WTC11 (cell line): Measurements from ENCODE around the gene GNL2. TPM values are rescaled to one million over a fixed set of nuclear protein-coding genes. Genes with fewer than 3 reads are reported as not detected.

Source experiments
- ATAC-seq: fragments of 200-7000 bp; cut with Tn5 transposase; 2 replicates; pipeline ENCODE4 v1.10.0; 2021; ENCODE audit warnings: mild to moderate bottlenecking, moderate library complexity
- CTCF ChIA-PET: fragments of 300-600 bp; sonication (Branson Sonifier 250); formaldehyde crosslinking; loops from one replicate; lab custom pipeline; 2021; ENCODE audit warnings: antibody characterized with exemption; lab: Charles Lee
- POLR2A ChIA-PET: fragments of 350-600 bp; sonication (Branson Sonifier 250); formaldehyde crosslinking; loops from one replicate; lab custom pipeline; 2021; ENCODE audit warnings: antibody characterized with exemption; lab: Charles Lee
- DNase-seq: peaks from one replicate; pipeline ENCODE4 v3.0.0; 2021; ENCODE audit warnings: low spot score
- H3K27ac Mint-ChIP-seq: 2 replicates; pipeline ENCODE4 v1.8.0; 2021; ENCODE audit warnings: mixed read lengths
- H3K27me3 Mint-ChIP-seq: 2 replicates; pipeline ENCODE4 v1.8.0; 2021; ENCODE audit warnings: low read depth, mild to moderate bottlenecking, moderate library complexity, mixed read lengths
- H3K36me3 Mint-ChIP-seq: 2 replicates; pipeline ENCODE4 v1.8.0; 2021; ENCODE audit warnings: mixed read lengths
- H3K4me1 Mint-ChIP-seq: 2 replicates; pipeline ENCODE4 v1.8.0; 2022; ENCODE audit warnings: mixed read lengths
- H3K4me3 Mint-ChIP-seq: 2 replicates; pipeline ENCODE4 v1.8.0; 2021; ENCODE audit warnings: mild to moderate bottlenecking, moderate library complexity, mixed read lengths
- H3K9me3 Mint-ChIP-seq: 2 replicates; pipeline ENCODE4 v1.8.0; 2021; ENCODE audit warnings: mixed read lengths
- AR ChIP-seq: fragments of 250-450 bp; sonication (Bioruptor Pico); IDR thresholded peaks from 2 replicates; pipeline ENCODE4 v1.9.0; 2021; ENCODE audit warnings: mild to moderate bottlenecking
- E2F4 ChIP-seq: sonication (generic); formaldehyde crosslinking; IDR thresholded peaks from 2 replicates; pipeline ENCODE4 v1.8.1; 2022; ENCODE audit warnings: low read depth, mild to moderate bottlenecking, moderate library complexity, missing genetic modification reagents, borderline replicate concordance
- HMGXB4 ChIP-seq: sonication (generic); formaldehyde crosslinking; IDR thresholded peaks from 2 replicates; pipeline ENCODE4 v1.8.1; 2023; ENCODE audit warnings: mild to moderate bottlenecking, moderate library complexity, missing genetic modification reagents
- MLX ChIP-seq: sonication (generic); formaldehyde crosslinking; IDR thresholded peaks from 2 replicates; pipeline ENCODE4 v1.8.1; 2023; ENCODE audit warnings: mild to moderate bottlenecking, missing genetic modification reagents, moderate library complexity
- TEAD4 ChIP-seq: sonication (generic); formaldehyde crosslinking; IDR thresholded peaks from 2 replicates; pipeline ENCODE4 v1.8.0; 2022; ENCODE audit warnings: mild to moderate bottlenecking, missing genetic modification reagents
- ZNF219 ChIP-seq: sonication (generic); formaldehyde crosslinking; IDR thresholded peaks from 2 replicates; pipeline ENCODE4 v1.8.0; 2023; ENCODE audit warnings: missing genetic modification reagents, mild to moderate bottlenecking, borderline replicate concordance
- total RNA-seq: library from RNA; stranded (reverse); gene quantifications from 3 replicates; pipeline ENCODE4 v1.2.3, GENCODE V29; 2021
- TF ChIP-seq, protein P1 (sequence below): sonication (generic); formaldehyde crosslinking; IDR thresholded peaks from 2 replicates; pipeline ENCODE4 v1.8.0; 2022; ENCODE audit warnings: missing genetic modification reagents
- TF ChIP-seq, protein P2 (sequence below): fragments of 250-450 bp; sonication (Bioruptor Pico); IDR thresholded peaks from 2 replicates; pipeline ENCODE4 v1.9.0; 2021; ENCODE audit warnings: moderate library complexity, mild to moderate bottlenecking, inconsistent platforms, borderline replicate concordance
- TF ChIP-seq, protein P3 (sequence below): fragments of 250-450 bp; sonication (Bioruptor Pico); IDR thresholded peaks from 2 replicates; pipeline ENCODE4 v1.9.0; 2021; ENCODE audit warnings: mild to moderate bottlenecking, borderline replicate concordance

GNL2 gene
- total RNA-seq, 1 experiment from 2014 or later = 92.8 TPM

- H3K27ac Mint-ChIP-seq = no peak overlapping the region
- CTCF ChIA-PET = interaction anchor here (1.6 to 3.1 kb wide), 3 partner anchors 13 to 121 kb away, joined by 5 to 11 read pairs (median 9); partner anchors contain the start of gene MEAF6
- H3K4me3 Mint-ChIP-seq = peak overlapping the region; percentile 69
- POLR2A ChIA-PET = no interaction called here
- H3K36me3 Mint-ChIP-seq = no peaks in the 10 kb centered on the region
- H3K27me3 Mint-ChIP-seq = no peaks in the 10 kb centered on the region; the same call in 1 of the 2 replicates
- DNase-seq = no peak
- peaks cover 11% of the 10 kb centered on the region for H3K4me1 Mint-ChIP-seq
- H3K9me3 Mint-ChIP-seq = no peaks in the 10 kb centered on the region
- no peak; the same call in 1 of the 2 replicates for ATAC-seq
- TF ChIP-seq, protein P1, sequence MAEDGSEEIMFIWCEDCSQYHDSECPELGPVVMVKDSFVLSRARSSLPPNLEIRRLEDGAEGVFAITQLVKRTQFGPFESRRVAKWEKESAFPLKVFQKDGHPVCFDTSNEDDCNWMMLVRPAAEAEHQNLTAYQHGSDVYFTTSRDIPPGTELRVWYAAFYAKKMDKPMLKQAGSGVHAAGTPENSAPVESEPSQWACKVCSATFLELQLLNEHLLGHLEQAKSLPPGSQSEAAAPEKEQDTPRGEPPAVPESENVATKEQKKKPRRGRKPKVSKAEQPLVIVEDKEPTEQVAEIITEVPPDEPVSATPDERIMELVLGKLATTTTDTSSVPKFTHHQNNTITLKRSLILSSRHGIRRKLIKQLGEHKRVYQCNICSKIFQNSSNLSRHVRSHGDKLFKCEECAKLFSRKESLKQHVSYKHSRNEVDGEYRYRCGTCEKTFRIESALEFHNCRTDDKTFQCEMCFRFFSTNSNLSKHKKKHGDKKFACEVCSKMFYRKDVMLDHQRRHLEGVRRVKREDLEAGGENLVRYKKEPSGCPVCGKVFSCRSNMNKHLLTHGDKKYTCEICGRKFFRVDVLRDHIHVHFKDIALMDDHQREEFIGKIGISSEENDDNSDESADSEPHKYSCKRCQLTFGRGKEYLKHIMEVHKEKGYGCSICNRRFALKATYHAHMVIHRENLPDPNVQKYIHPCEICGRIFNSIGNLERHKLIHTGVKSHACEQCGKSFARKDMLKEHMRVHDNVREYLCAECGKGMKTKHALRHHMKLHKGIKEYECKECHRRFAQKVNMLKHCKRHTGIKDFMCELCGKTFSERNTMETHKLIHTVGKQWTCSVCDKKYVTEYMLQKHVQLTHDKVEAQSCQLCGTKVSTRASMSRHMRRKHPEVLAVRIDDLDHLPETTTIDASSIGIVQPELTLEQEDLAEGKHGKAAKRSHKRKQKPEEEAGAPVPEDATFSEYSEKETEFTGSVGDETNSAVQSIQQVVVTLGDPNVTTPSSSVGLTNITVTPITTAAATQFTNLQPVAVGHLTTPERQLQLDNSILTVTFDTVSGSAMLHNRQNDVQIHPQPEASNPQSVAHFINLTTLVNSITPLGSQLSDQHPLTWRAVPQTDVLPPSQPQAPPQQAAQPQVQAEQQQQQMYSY (CRISPR knock-in tag) = peak; percentile 95; the same call in 1 of the 2 replicates
- TF ChIP-seq, protein P2, sequence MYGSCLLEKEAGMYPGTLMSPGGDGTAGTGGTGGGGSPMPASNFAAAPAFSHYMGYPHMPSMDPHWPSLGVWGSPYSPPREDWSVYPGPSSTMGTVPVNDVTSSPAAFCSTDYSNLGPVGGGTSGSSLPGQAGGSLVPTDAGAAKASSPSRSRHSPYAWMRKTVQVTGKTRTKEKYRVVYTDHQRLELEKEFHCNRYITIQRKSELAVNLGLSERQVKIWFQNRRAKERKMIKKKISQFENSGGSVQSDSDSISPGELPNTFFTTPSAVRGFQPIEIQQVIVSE (CRISPR knock-in tag) = no peak
- TF ChIP-seq TEAD4 = no peak
- no peak for TF ChIP-seq ZNF219 (CRISPR knock-in tag)
Observed at GRCh38 chr1:37634992-37635902, 39.5 kb upstream of the GNL2 start.

DNA sequence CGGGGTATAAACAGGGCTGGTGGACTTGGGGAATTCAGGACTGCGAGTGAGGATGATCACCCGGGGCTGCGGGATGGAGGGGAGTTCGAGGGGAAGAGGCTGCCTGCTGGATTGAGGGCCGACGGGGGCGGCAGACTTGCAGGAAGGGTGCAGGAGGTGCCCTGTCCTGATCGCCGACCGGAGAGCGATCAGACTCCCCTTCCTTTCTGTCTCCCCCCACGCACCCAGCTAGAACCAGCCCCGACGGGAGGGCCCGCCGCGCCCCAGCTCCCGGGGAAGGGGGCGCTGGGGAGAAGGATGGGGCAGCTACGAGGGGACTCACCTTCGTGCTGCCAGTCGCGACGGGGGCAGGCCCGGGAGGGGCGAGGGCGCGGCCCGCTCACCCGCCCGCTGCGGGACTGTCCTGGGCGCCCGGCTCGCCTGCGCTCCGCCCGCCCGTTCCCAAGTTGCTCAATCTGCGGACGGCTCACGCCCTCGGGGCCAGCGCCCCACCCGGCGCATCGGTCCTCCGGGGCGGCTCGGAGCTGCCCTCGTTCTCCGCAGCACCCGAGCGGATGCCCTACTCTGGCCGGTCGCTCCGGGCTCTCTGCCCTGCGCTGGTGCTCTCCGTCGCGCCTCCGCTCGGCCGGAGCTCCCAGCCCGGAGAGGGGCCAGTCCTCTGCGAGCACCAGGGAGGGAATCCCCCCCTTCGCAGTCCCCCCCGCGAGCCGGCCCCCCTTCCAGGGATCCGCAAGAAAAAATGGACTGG is 38.7 kb upstream of the GNL2 start, which contains the start of gene RSPO1:
Gene RSPO1, minus strand, starts transcription at position 649 of the 748 bp plus-strand sequence. CDS start 5,231 bp downstream, outside the sequence.
- peak; percentile 34 for DNase-seq
- peak; percentile 73; the same call in 1 of the 2 replicates for TF ChIP-seq HMGXB4
- no peak for TF ChIP-seq AR
- TF ChIP-seq MLX = no peak
- Mint-ChIP-seq H3K9me3 (no peaks in the 10 kb centered on the region), H3K4me3 (peak within 1 kb of the TSS; percentile 69), H3K27ac (no peak within 1 kb of the TSS), H3K27me3 (no peaks in the 10 kb centered on the region; the same call in 1 of the 2 replicates), H3K36me3 (no peaks in the 10 kb centered on the region), H3K4me1 (peaks cover 11% of the 10 kb centered on the region)
- ATAC-seq = peak; percentile 68
- CTCF ChIA-PET = interaction anchor here (1.6 to 3.1 kb wide), 3 partner anchors 12 to 120 kb away, joined by 5 to 11 read pairs (median 9); partner anchors contain the start of gene MEAF6
- POLR2A ChIA-PET = no interaction called here

GRCh38 chr1:37633938-37634243 is 38.2 kb upstream of the GNL2 start:
- ATAC-seq (no peak), DNase-seq (no peak)
- peaks cover 11% of the 10 kb centered on the region for H3K4me1 Mint-ChIP-seq
- TF ChIP-seq E2F4 (CRISPR knock-in tag) = 0 out of 2 replicates have a peak, but pooled peaks have one; percentile 34
- TF ChIP-seq, protein P3, sequence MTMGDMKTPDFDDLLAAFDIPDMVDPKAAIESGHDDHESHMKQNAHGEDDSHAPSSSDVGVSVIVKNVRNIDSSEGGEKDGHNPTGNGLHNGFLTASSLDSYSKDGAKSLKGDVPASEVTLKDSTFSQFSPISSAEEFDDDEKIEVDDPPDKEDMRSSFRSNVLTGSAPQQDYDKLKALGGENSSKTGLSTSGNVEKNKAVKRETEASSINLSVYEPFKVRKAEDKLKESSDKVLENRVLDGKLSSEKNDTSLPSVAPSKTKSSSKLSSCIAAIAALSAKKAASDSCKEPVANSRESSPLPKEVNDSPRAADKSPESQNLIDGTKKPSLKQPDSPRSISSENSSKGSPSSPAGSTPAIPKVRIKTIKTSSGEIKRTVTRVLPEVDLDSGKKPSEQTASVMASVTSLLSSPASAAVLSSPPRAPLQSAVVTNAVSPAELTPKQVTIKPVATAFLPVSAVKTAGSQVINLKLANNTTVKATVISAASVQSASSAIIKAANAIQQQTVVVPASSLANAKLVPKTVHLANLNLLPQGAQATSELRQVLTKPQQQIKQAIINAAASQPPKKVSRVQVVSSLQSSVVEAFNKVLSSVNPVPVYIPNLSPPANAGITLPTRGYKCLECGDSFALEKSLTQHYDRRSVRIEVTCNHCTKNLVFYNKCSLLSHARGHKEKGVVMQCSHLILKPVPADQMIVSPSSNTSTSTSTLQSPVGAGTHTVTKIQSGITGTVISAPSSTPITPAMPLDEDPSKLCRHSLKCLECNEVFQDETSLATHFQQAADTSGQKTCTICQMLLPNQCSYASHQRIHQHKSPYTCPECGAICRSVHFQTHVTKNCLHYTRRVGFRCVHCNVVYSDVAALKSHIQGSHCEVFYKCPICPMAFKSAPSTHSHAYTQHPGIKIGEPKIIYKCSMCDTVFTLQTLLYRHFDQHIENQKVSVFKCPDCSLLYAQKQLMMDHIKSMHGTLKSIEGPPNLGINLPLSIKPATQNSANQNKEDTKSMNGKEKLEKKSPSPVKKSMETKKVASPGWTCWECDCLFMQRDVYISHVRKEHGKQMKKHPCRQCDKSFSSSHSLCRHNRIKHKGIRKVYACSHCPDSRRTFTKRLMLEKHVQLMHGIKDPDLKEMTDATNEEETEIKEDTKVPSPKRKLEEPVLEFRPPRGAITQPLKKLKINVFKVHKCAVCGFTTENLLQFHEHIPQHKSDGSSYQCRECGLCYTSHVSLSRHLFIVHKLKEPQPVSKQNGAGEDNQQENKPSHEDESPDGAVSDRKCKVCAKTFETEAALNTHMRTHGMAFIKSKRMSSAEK (CRISPR knock-in tag) = no peak
- H3K27me3 Mint-ChIP-seq = no peaks in the 10 kb centered on the region; the same call in 1 of the 2 replicates
- peak overlapping the region; percentile 60 for H3K4me3 Mint-ChIP-seq
- H3K36me3 Mint-ChIP-seq = no peaks in the 10 kb centered on the region
- no peak overlapping the region for H3K27ac Mint-ChIP-seq
- ChIA-PET CTCF (interaction anchor here (2.6 to 3.1 kb wide), 2 partner anchors 11 to 30 kb away, joined by 9 to 11 read pairs; no protein-coding TSS in a partner anchor), POLR2A (no interaction called here)
- H3K9me3 Mint-ChIP-seq = no peaks in the 10 kb centered on the region
